ENCODE data around the gene GTPBP1.

The GTPBP1 gene

GRCh38 chr22:38724926-38725571 is 19.3 kb downstream of the GTPBP1 start:
- no peak for DNase-seq (ENCODE audit: low read depth, low spot score)

- DNase-seq (ENCODE audit: low read depth, low spot score): no peak
Measured at GRCh38 chr22:38725900-38726655, 20.3 kb downstream of the GTPBP1 start.

GRCh38 chr22:38727123-38727522 is 21.4 kb downstream of the GTPBP1 start:
- no peak for DNase-seq (ENCODE audit: low read depth, low spot score)

GRCh38 chr22:38727530-38728451 is 22.0 kb downstream of the GTPBP1 start:
- no peak for DNase-seq (ENCODE audit: low read depth, low spot score)

GRCh38 chr22:38728871-38729796 is 23.4 kb downstream of the GTPBP1 start:
- DNase-seq (ENCODE audit: low read depth, low spot score): no peak

- DNase-seq (ENCODE audit: low read depth, low spot score): no peak
Measured at GRCh38 chr22:38729946-38730345, 24.2 kb downstream of the GTPBP1 start.

GRCh38 chr22:38730411-38730871 is 24.7 kb downstream of the GTPBP1 start:
- DNase-seq (ENCODE audit: low read depth, low spot score): no peak

GRCh38 chr22:38731703-38732161 is 26.0 kb downstream of the GTPBP1 start:
- no peak for DNase-seq (ENCODE audit: low read depth, low spot score)

- DNase-seq (ENCODE audit: low read depth, low spot score): no peak
Measured at GRCh38 chr22:38732251-38732815, 26.6 kb downstream of the GTPBP1 start.

- no peak for DNase-seq (ENCODE audit: low read depth, low spot score)
Measured at GRCh38 chr22:38733329-38733723, 27.6 kb downstream of the GTPBP1 start.

- DNase-seq (ENCODE audit: low read depth, low spot score): no peak
Measured at GRCh38 chr22:38733724-38734381, 28.1 kb downstream of the GTPBP1 start.

- no peak for DNase-seq (ENCODE audit: low read depth, low spot score)
Measured at GRCh38 chr22:38734421-38735100, 28.8 kb downstream of the GTPBP1 start.

GRCh38 chr22:38735126-38735464 is 29.4 kb downstream of the GTPBP1 start:
- DNase-seq (ENCODE audit: low read depth, low spot score): no peak

GRCh38 chr22:38735465-38736256 is 29.9 kb downstream of the GTPBP1 start:
- no peak for DNase-seq (ENCODE audit: low read depth, low spot score)

GRCh38 chr22:38736257-38736570 is 30.5 kb downstream of the GTPBP1 start:
- no peak for DNase-seq (ENCODE audit: low read depth, low spot score)

GRCh38 chr22:38737302-38738060 is 31.7 kb downstream of the GTPBP1 start:
- DNase-seq (ENCODE audit: low read depth, low spot score): no peak

GRCh38 chr22:38738475-38739070 is 32.8 kb downstream of the GTPBP1 start:
- DNase-seq (ENCODE audit: low read depth, low spot score): no peak

All from iPS DF 19.7 (cell line).